Kidney (tissue), 14 donors: ENCODE data around the gene CHPF2. TPM values are rescaled to one million over a fixed set of nuclear protein-coding genes. Genes with fewer than 3 reads are reported as not detected.
A peak's percentile ranks its signal among the peaks of the same experiment; 100 is the strongest.

ENCODE experiments used
- DNase-seq, 5 donors: peaks; one replicate each; pipeline ENCODE4 v3.0.0-alpha.2; 2013 to 2020
- FAIRE-seq: peaks from 2 replicates; lab custom pipeline; 2012; peaks lifted over from hg19 to GRCh38; lab: Jason Lieb, UNC
- H3K27ac ChIP-seq, 2 donors: one replicate each; pipeline ENCODE4 v1.7.0; 2013; ENCODE audit warnings: low read depth in 2 of 2, low read length in 2 of 2, inconsistent platforms in 1 of 2
- H3K27me3 ChIP-seq: one replicate; pipeline ENCODE4 v1.7.1; 2013; ENCODE audit warnings: low read length, inconsistent platforms; ENCODE audit not compliant: control insufficient read depth, insufficient read depth
- H3K36me3 ChIP-seq, 3 donors: one replicate each; pipeline versions ENCODE4 v1.7.0 to v1.7.1; 2013; ENCODE audit warnings: low read length in 3 of 3, control low read depth in 1 of 3, inconsistent platforms in 1 of 3; ENCODE audit not compliant: insufficient read depth in 3 of 3, control insufficient read depth in 2 of 3
- H3K4me1 ChIP-seq, 3 donors: one replicate each; pipeline versions ENCODE4 v1.7.0 to v1.7.1; 2013; ENCODE audit warnings: low read length in 3 of 3, inconsistent platforms in 1 of 3, low read depth in 1 of 3; ENCODE audit not compliant: control insufficient read depth in 2 of 3, insufficient read depth in 2 of 3
- H3K4me3 ChIP-seq, 3 donors: one replicate each; pipeline versions ENCODE4 v1.7.0 to v1.8.1; 2013; ENCODE audit warnings: low read length in 3 of 3, control low read depth in 1 of 3, inconsistent platforms in 1 of 3
- H3K9ac ChIP-seq, 3 donors: one replicate each; pipeline versions ENCODE4 v1.7.0 to v1.7.1; 2013; ENCODE audit warnings: low read length in 3 of 3, control low read depth in 1 of 3, inconsistent platforms in 1 of 3
- H3K9me3 ChIP-seq, 3 donors: one replicate each; pipeline versions ENCODE4 v1.7.0 to v1.7.1; 2013; ENCODE audit warnings: low read length in 3 of 3, control low read depth in 1 of 3, inconsistent platforms in 1 of 3; ENCODE audit not compliant: control insufficient read depth in 2 of 3, insufficient read depth in 1 of 3
- intact Hi-C: fragments of 100-400 bp; cut with DNase I; formaldehyde crosslinking; loops from one replicate; pipeline ENCODE4 v1.11.1; 2022
- polyA plus RNA-seq: library from polyadenylated mRNA; stranded (reverse); fragments of 350-450 nt; fragmentation: Illumina TruSeq; extraction: RNeasy Lipid Tissue Mini Kit (QIAGEN cat#74804); gene quantifications from one replicate; pipeline ENCODE4 v1.2.3, GENCODE V29; 2014; ENCODE audit warnings: low read depth, low replicate concordance; ENCODE audit not compliant: insufficient read depth
- total RNA-seq: library from RNA; stranded (reverse); fragmentation: NEBNext Ultra II Directional; extraction: Animal tissue kit (Norgen Biotek cat#: 25700); gene quantifications from one replicate; pipeline ENCODE4 v1.2.1, GENCODE V29; 2021
- TF ChIP-seq, protein P1 (sequence below): IDR thresholded peaks from 3 replicates; pipeline ENCODE4 v1.5.1; 2012; ENCODE audit warnings: mild to moderate bottlenecking, moderate library complexity, borderline replicate concordance; ENCODE audit not compliant: insufficient read depth; ENCODE audit errors: extremely low read depth
- donor health status: control.
- donor health status: control.
- donor health status: control.
- donor health status: control.
- donor health status: control.
- donor health status: DM: yes; HTN: yes; CAD: no.
- donor health status: Normal renal cell carcinoma (clear cell type).

CHPF2 gene
- total and polyA plus RNA-seq, 2 donors from 2014 or later, result 15.6 to 45.2 TPM

DNA sequence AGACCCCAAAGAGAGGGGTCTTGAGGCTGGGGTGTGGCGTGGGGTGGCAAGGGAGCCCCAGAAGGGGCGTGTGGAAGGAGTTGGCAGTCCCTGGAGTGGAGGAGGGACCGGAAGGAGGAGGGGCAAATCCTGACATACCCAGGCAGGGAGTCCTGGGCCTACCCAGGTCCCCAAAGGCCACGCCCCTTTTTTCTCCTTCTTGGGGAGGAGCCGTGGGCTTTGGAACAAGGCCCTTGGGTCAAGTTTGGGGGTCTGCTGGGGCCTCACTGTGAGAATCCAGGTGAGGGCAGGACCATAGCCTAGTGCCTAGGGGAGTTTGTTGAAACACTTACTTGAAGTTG, 17.4 kb downstream of the CHPF2 start:
- TF ChIP-seq, protein P1, sequence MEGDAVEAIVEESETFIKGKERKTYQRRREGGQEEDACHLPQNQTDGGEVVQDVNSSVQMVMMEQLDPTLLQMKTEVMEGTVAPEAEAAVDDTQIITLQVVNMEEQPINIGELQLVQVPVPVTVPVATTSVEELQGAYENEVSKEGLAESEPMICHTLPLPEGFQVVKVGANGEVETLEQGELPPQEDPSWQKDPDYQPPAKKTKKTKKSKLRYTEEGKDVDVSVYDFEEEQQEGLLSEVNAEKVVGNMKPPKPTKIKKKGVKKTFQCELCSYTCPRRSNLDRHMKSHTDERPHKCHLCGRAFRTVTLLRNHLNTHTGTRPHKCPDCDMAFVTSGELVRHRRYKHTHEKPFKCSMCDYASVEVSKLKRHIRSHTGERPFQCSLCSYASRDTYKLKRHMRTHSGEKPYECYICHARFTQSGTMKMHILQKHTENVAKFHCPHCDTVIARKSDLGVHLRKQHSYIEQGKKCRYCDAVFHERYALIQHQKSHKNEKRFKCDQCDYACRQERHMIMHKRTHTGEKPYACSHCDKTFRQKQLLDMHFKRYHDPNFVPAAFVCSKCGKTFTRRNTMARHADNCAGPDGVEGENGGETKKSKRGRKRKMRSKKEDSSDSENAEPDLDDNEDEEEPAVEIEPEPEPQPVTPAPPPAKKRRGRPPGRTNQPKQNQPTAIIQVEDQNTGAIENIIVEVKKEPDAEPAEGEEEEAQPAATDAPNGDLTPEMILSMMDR, result no peak
- intact Hi-C loops, result loop anchor here (10.0 kb wide), 1 partner anchor 55 kb away; no protein-coding TSS in a partner anchor
- H3K27me3 ChIP-seq, result no peaks in the 10 kb centered on the region
- H3K27ac ChIP-seq, result peak overlapping the region; percentile 65 to 89
- H3K9me3 ChIP-seq, result no peaks in the 10 kb centered on the region
- FAIRE-seq (no peak), DNase-seq (peak; percentile 61 to 84 (median 82))
- H3K9ac ChIP-seq, result peak overlapping the region in 1 of 3 donors; percentile 71
- no peaks in the 10 kb centered on the region for H3K36me3 ChIP-seq
- H3K4me1 ChIP-seq, result peaks cover 10 to 54% (median 22%) of the 10 kb centered on the region in 3 donors
- H3K4me3 ChIP-seq, result peak overlapping the region in 1 of 3 donors; percentile 56

DNA sequence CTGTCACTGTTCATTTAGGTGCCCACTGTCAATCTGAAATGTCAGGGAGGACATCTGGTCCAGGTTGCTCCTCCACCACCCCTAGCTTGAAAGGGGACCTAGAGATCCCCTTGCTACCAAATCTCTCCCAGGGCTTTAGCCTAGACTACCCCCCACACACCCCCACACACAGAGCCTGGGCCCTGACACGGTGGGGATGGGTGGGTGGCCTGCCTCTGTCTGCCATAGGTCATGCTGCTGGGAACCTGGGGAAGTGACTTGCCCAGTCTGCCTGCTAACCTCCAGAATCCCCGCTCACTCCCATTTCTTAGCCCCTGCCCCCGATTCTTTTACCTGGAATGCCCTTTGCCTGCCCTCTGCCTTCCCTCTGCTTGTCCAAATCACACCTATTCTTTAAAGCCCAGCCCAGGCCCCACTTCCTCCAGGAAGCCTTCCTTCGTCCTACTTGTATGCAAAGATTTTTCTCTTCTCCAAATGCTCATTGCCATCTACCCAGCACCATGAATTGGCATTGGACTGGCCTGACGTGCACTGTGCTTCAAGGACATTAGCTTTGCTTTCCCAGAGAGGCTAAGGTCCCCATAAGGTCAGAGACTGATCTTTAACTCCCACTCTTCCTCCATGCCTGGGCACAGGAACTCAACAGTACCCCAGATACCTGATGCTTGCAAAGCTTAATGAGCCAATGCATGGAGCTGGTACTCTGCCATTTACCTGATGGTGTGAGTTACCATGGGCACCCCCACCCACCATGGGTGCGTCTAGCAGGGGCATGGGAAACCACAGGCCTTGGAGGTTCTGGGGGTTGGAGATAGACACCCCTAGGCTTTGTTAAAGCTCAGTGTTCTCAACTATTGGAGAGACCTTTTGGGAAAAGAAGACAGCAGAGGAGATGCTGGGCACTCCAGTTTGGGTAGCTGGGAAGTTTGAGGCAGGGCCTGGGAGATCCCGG, 18.2 kb downstream of the CHPF2 start:
- Histone ChIP-seq H3K36me3 (no peaks in the 10 kb centered on the region), H3K9ac (peak overlapping the region in 1 of 3 donors; percentile 22), H3K27ac (peak overlapping the region; percentile 34 to 65), H3K9me3 (no peaks in the 10 kb centered on the region), H3K4me1 (peaks cover 10 to 47% (median 18%) of the 10 kb centered on the region in 3 donors), H3K4me3 (peak overlapping the region in 2 of 3 donors; percentile 54 to 70), H3K27me3 (no peaks in the 10 kb centered on the region)
- TF ChIP-seq, protein P1, result no peak
- intact Hi-C loops, result no loop called here
- DNase-seq (peak in 3 of 5 donors; percentile 24 to 39 (median 36)), FAIRE-seq (no peak)

DNA sequence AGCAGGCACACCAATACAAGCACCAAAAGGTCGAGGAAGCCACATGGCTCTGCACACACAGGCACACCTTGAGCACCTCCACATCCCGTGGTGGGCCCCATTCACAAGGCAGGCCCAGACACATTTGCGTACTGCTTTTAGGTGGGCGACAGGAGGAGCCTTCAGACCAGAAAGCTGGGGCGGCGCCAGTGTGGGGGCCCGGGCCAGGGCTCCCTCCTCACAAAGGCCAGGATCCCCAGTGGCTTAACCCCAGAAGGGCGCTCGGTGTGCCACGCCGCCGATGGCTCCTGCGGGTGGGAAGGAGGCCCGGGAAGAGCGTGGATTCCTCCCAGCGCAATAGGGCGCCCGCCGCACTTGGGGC, 19.0 kb downstream of the CHPF2 start:
- DNase-seq, result peak in 4 of 5 donors; percentile 58 to 88 (median 74)
- no peaks in the 10 kb centered on the region for H3K27me3 ChIP-seq
- H3K4me3 ChIP-seq, result peak overlapping the region in 2 of 3 donors; percentile 54 to 70
- FAIRE-seq, result no peak
- TF ChIP-seq, protein P1, result no peak
- intact Hi-C loops, result no loop called here
- H3K4me1 ChIP-seq, result peaks cover 10 to 42% (median 18%) of the 10 kb centered on the region in 3 donors
- H3K9me3 ChIP-seq, result no peaks in the 10 kb centered on the region
- H3K27ac ChIP-seq, result peak overlapping the region; percentile 77 to 78
- H3K36me3 ChIP-seq, result no peaks in the 10 kb centered on the region
- peak overlapping the region; percentile 30 to 55 (median 32) for H3K9ac ChIP-seq
